ENCODE results near the gene CCDC88C.

Gene CCDC88C

GRCh38 chr14:91396959-91397815 lies 20.4 kb downstream of the CCDC88C start:
- DNase-seq = peak; percentile 51

GRCh38 chr14:91396013-91396660 lies 21.5 kb downstream of the CCDC88C start:
- DNase-seq = no peak

GRCh38 chr14:91395466-91395865 lies 22.2 kb downstream of the CCDC88C start:
- no peak for DNase-seq

- DNase-seq = no peak
Measured at GRCh38 chr14:91394105-91395081, 23.2 kb downstream of the CCDC88C start.

GRCh38 chr14:91392623-91393303 lies 24.9 kb downstream of the CCDC88C start:
- no peak for DNase-seq

- no peak for DNase-seq
Measured at GRCh38 chr14:91390165-91390778, 27.3 kb downstream of the CCDC88C start.

GRCh38 chr14:91389150-91389549 lies 28.5 kb downstream of the CCDC88C start:
- no peak for DNase-seq

- DNase-seq = peak; percentile 51
Measured at GRCh38 chr14:91388551-91388975, 29.1 kb downstream of the CCDC88C start.

GRCh38 chr14:91387951-91388381 lies 29.7 kb downstream of the CCDC88C start:
- DNase-seq = no peak

GRCh38 chr14:91387169-91387835 lies 30.3 kb downstream of the CCDC88C start:
- no peak for DNase-seq

- no peak for DNase-seq
Measured at GRCh38 chr14:91385697-91386096, 31.9 kb downstream of the CCDC88C start.

GRCh38 chr14:91385224-91385623 lies 32.4 kb downstream of the CCDC88C start:
- no peak for DNase-seq

GRCh38 chr14:91383439-91383838 lies 34.2 kb downstream of the CCDC88C start:
- DNase-seq = no peak

GRCh38 chr14:91381801-91382670 lies 35.6 kb downstream of the CCDC88C start:
- no peak for DNase-seq

GRCh38 chr14:91380610-91381371 lies 36.8 kb downstream of the CCDC88C start:
- DNase-seq = no peak

GRCh38 chr14:91380123-91380522 lies 37.5 kb downstream of the CCDC88C start:
- DNase-seq = no peak

GRCh38 chr14:91379579-91379932 lies 38.1 kb downstream of the CCDC88C start:
- DNase-seq = no peak

- DNase-seq = no peak
Measured at GRCh38 chr14:91378930-91379578, 38.6 kb downstream of the CCDC88C start.

Measured in activated naive CD4-positive, alpha-beta T cell treated with anti-CD3 and anti-CD28 coated beads, Interleukin-2, amount 50 U/mL, for 16 hours (primary cell).